Endothelial cell of umbilical vein (primary cell): Measurements from ENCODE around the gene SH2D3C. TPM values are rescaled to one million over a fixed set of nuclear protein-coding genes. Genes with fewer than 3 reads are reported as not detected.

ENCODE experiments used
- BruUV-seq: library from RNA; stranded (reverse); fragments of 400-500 nt; replicated peaks from 2 replicates; lab custom pipeline; 2021; lab: Mats Ljungman, UMichigan
- CTCF ChIA-PET: fragments of 300-600, 350-600 bp; sonication (Branson Sonifier 250); formaldehyde crosslinking; loops from one replicate; lab custom pipeline; 2021; ENCODE audit warnings: antibody characterized with exemption, inconsistent platforms; lab: Charles Lee
- POLR2A ChIA-PET: fragments of 300-600, 350-600 bp; sonication (Branson Sonifier 250); formaldehyde crosslinking; loops from one replicate; lab custom pipeline; 2021; ENCODE audit warnings: antibody characterized with exemption, inconsistent platforms; lab: Charles Lee
- DNase-seq: peaks from one replicate; pipeline ENCODE4 v3.0.0-alpha.2; 2011; ENCODE audit warnings: low read depth, low spot score
- FAIRE-seq: peaks from 2 replicates; lab custom pipeline; 2011; peaks lifted over from hg19 to GRCh38; lab: Jason Lieb, UNC
- H2AFZ ChIP-seq: 2 replicates; pipeline ENCODE4 v1.6.0; 2012; ENCODE audit warnings: low read depth, low read length, control low read depth, inconsistent platforms
- H3K27ac ChIP-seq: 2 replicates; pipeline ENCODE4 v1.5.1; 2011; ENCODE audit warnings: low read depth, mild to moderate bottlenecking, control low read depth, low read length, moderate library complexity; ENCODE audit not compliant: insufficient read depth
- H3K27me3 ChIP-seq, 2 experiments: 2 replicates each; pipeline versions ENCODE4 v1.6.0 to v1.6.1; 2011; ENCODE audit warnings: low read length in 2 of 2, mixed read lengths in 1 of 2; ENCODE audit not compliant: control insufficient read depth in 2 of 2, insufficient read depth in 2 of 2
- H3K36me3 ChIP-seq, 2 experiments: 2 replicates in 1 of 2; 3 replicates in 1 of 2; pipeline ENCODE4 v1.5.1; 2011; ENCODE audit warnings: low read length in 2 of 2, mild to moderate bottlenecking in 1 of 2, moderate library complexity in 1 of 2; ENCODE audit not compliant: control insufficient read depth in 2 of 2, insufficient read depth in 2 of 2; ENCODE audit errors: extremely low read depth in 1 of 2
- H3K4me1 ChIP-seq: 3 replicates; pipeline ENCODE4 v1.5.1; 2011; ENCODE audit warnings: mild to moderate bottlenecking, low read length; ENCODE audit not compliant: control insufficient read depth, insufficient read depth; ENCODE audit errors: extremely low read depth
- H3K4me2 ChIP-seq: 2 replicates; pipeline ENCODE4 v1.6.1; 2011; ENCODE audit warnings: low read length, control low read depth, mixed read lengths; ENCODE audit not compliant: insufficient read depth
- H3K4me3 ChIP-seq, 3 experiments: fragments of 200-600 bp in 1 of 3; sonication (generic), shearing (Covaris generic) in 1 of 3; replicated peaks in 1 of 3; 2 replicates each; pipeline ENCODE4 v1.5.1; 2011 to 2016; ENCODE audit warnings: control low read depth in 3 of 3, low read length in 3 of 3, mild to moderate bottlenecking in 2 of 3, inconsistent platforms in 1 of 3, low read depth in 1 of 3, moderate library complexity in 1 of 3; ENCODE audit not compliant: insufficient read depth in 1 of 3
- H3K79me2 ChIP-seq: 2 replicates; pipeline ENCODE4 v1.6.0; 2012; ENCODE audit warnings: low read length, inconsistent platforms; ENCODE audit not compliant: control insufficient read depth, insufficient read depth
- H3K9ac ChIP-seq: replicated peaks from 2 replicates; pipeline ENCODE3; 2011; ENCODE audit warnings: low read length, control low read depth; ENCODE audit not compliant: insufficient read depth; ENCODE audit errors: extremely low read depth
- H3K9me1 ChIP-seq: replicated peaks from 3 replicates; pipeline ENCODE4 v1.6.0; 2011; ENCODE audit warnings: mild to moderate bottlenecking, low read length; ENCODE audit not compliant: control insufficient read depth, insufficient read depth; ENCODE audit errors: extremely low read depth
- H3K9me3 ChIP-seq: replicated peaks from 2 replicates; pipeline ENCODE4 v1.5.1; 2012; ENCODE audit warnings: low read length, inconsistent platforms; ENCODE audit not compliant: control insufficient read depth, insufficient read depth
- H4K20me1 ChIP-seq: replicated peaks from 2 replicates; pipeline ENCODE3; 2011; ENCODE audit warnings: mild to moderate bottlenecking, low read length; ENCODE audit not compliant: control insufficient read depth, insufficient read depth; ENCODE audit errors: extremely low read depth
- EZH2 ChIP-seq: IDR thresholded peaks from 2 replicates; pipeline ENCODE4 v1.6.1; 2012; ENCODE audit warnings: borderline replicate concordance, low read depth, mild to moderate bottlenecking, moderate library complexity, low read length, inconsistent platforms; ENCODE audit not compliant: severe bottlenecking
- FOS ChIP-seq: IDR thresholded peaks from 2 replicates; pipeline ENCODE4 v1.6.1; 2011; ENCODE audit warnings: mild to moderate bottlenecking, low read length, moderate library complexity, borderline replicate concordance; ENCODE audit not compliant: insufficient read depth
- GATA2 ChIP-seq: IDR thresholded peaks from 2 replicates; pipeline ENCODE4 v1.7.0; 2011; ENCODE audit warnings: low read depth, mild to moderate bottlenecking, moderate library complexity, mixed read lengths, low read length; ENCODE audit not compliant: insufficient read length, insufficient read depth
- JUN ChIP-seq: IDR thresholded peaks from 2 replicates; pipeline ENCODE4 v1.6.1; 2011; ENCODE audit warnings: borderline replicate concordance, low read depth; ENCODE audit not compliant: insufficient read length, insufficient read depth
- MYC ChIP-seq: IDR thresholded peaks from one replicate; pipeline ENCODE4 v1.6.1; 2011; ENCODE audit warnings: mild to moderate bottlenecking, low read depth, low read length
- POLR2A ChIP-seq: IDR thresholded peaks from 2 replicates; pipeline ENCODE4 v1.6.1; 2012; ENCODE audit warnings: low read depth, mild to moderate bottlenecking, control low read depth, low read length
- POLR2AphosphoS5 ChIP-seq: IDR thresholded peaks from 2 replicates; pipeline ENCODE4 v1.6.1; 2012; ENCODE audit warnings: low read depth, mild to moderate bottlenecking, control low read depth, low read length, moderate library complexity; ENCODE audit not compliant: insufficient read depth
- dilution Hi-C: fragments of 300-500 bp; cut with MboI; formaldehyde crosslinking; loops from one replicate; pipeline ENCODE4 v1.15.0; 2019; ENCODE audit warnings: low sequenced_read_pairs; ENCODE audit not compliant: extremely low pct_ligation_motif_present
- intact Hi-C: fragments of 100-400 bp; cut with micrococcal nuclease; formaldehyde crosslinking; loops from one replicate; pipeline ENCODE4 v1.10.0; 2022
- polyA plus RNA-seq, 4 experiments: library from polyadenylated mRNA; depleted of rRNA in 3 of 4; stranded (reverse) in 3 of 4; unstranded in 1 of 4; fragments of >200 nt; gene quantifications; 2 replicates each; pipeline versions ENCODE4 v1.2.1 to v1.2.3, GENCODE V29; 2011 to 2012; ENCODE audit warnings: missing spikeins in 1 of 4
- total RNA-seq: library from RNA; stranded (reverse); gene quantifications from 2 replicates; pipeline ENCODE4 v1.2.3, GENCODE V29; 2021
- TF ChIP-seq, protein P1 (sequence below): IDR thresholded peaks from 2 replicates; pipeline ENCODE4 v1.6.1; 2011; ENCODE audit not compliant: insufficient read depth, insufficient read length

SH2D3C gene
- total and polyA plus RNA-seq, 2 donors (not counting 3 experiments of a cell fraction or from before 2014, with no cell fraction given), result 95.0 to 173 TPM

GRCh38 chr9:127711226-127711701 lies 67.2 kb downstream of the SH2D3C start:
- H3K9ac ChIP-seq, result no peak overlapping the region
- no peaks in the 10 kb centered on the region for H3K36me3 ChIP-seq
- CTCF ChIA-PET, result interaction anchor here (3.3 kb wide), 1 partner anchor 23 kb away, joined by 9 read pairs; the partner anchor contains the start of gene TOR2A

DNA sequence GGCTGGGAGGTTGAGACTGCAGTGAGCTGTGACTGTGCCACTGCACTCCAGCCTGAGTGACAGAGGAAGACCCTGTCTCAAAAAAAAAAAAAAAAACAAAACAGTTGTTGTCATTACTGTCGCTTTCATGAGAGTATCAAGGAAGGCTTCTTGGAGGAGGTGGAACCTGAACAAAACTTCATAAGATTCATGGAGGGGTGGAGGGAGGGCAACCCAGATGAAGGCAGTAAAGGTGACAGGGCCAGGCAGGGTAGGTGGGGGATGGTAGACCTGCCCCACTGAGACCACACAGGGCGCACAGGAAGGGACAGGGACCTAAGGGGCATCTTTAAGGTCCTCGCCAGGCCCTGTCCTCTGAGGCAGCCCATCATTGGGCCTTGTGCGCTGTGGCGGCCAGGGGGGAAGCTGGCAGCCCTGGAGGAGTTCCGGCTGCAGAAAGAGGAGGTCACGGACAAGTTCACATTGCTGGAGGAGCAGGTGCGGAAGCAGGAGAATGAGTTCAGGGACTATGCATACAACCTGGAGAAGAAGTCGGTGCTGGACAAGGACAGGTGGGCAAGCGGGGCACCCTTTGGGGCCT lies 68.2 kb downstream of the SH2D3C start:
- Histone ChIP-seq H3K27me3 (no peaks in the 10 kb centered on the region), H3K36me3 (no peaks in the 10 kb centered on the region), H3K4me1 (peaks cover 5% of the 10 kb centered on the region), H3K9me3 (no peaks in the 10 kb centered on the region), H3K9me1 (no peaks in the 10 kb centered on the region), H3K27ac (no peak overlapping the region), H3K4me3 (no peak overlapping the region), H2AFZ (no peak overlapping the region), H4K20me1 (no peaks in the 10 kb centered on the region), H3K79me2 (peaks cover 5% of the 10 kb centered on the region), H3K9ac (no peak overlapping the region), H3K4me2 (no peak overlapping the region)
- FAIRE-seq (no peak), DNase-seq (no peak)
- POLR2A ChIA-PET, result no interaction called here
- CTCF ChIA-PET, result no interaction called here
- TF ChIP-seq, protein P1, sequence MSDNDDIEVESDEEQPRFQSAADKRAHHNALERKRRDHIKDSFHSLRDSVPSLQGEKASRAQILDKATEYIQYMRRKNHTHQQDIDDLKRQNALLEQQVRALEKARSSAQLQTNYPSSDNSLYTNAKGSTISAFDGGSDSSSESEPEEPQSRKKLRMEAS, result no peak
- dilution Hi-C loops (no loop called here), intact Hi-C loops (no loop called here)
- BruUV-seq, result no TSS peak

More at GRCh38 chr9:127711226-127711701, 67.2 kb downstream of the SH2D3C start:
- POLR2A ChIA-PET, result interaction anchor here (0.5 kb wide), 1 partner anchor 184 kb away, joined by 4 read pairs; no protein-coding TSS in a partner anchor
- TF ChIP-seq JUN, result no peak
- no peak for TF ChIP-seq GATA2
- no peak for TF ChIP-seq MYC
- no peak for TF ChIP-seq POLR2AphosphoS5
- TF ChIP-seq FOS, result no peak
- TF ChIP-seq EZH2, result no peak
- no peak for TF ChIP-seq POLR2A
- TF ChIP-seq, protein P1, result no peak
- Histone ChIP-seq H3K27me3 (no peaks in the 10 kb centered on the region), H4K20me1 (no peaks in the 10 kb centered on the region), H2AFZ (no peak overlapping the region), H3K9me1 (no peaks in the 10 kb centered on the region), H3K4me2 (no peak overlapping the region), H3K4me1 (peaks cover 5% of the 10 kb centered on the region), H3K9me3 (no peaks in the 10 kb centered on the region), H3K4me3 (no peak overlapping the region), H3K27ac (no peak overlapping the region), H3K79me2 (peaks cover 5% of the 10 kb centered on the region)
- no TSS peak for BruUV-seq
- dilution Hi-C loops (no loop called here), intact Hi-C loops (no loop called here)
- FAIRE-seq (no peak), DNase-seq (no peak)
